ENCODE data around the gene CEACAM19.

DNA sequence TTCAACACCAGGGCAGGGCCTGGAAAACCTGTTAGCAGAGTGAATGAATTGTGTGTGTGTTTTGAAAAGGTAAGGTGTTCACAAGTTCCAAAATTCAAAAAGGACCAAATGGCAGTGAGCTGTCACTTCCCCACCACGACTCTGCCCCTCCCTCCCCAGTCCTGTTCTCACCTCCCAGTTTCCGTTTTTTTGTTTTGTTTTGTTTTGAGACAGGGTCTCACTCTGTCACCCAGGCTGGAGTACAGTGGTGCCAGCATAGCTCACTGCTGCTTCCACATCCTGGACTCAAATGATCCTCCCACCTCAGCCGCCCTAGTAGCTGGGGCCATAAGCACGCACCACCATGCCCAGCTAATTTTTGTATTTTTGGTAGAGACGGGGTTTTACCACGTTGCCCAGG is 56.9 kb downstream of the CEACAM19 start:
- TF ChIP-seq CTCF (IDR thresholded peaks at IDR 0.05) (no peak), POLR2A (IDR thresholded peaks at IDR 0.05; ENCODE audit: low read depth) (no peak), POLR2AphosphoS5 (IDR thresholded peaks at IDR 0.05) (no peak)
